PC-9 (cell line): ENCODE results near the gene SLC51A.

ENCODE experiments used
- CTCF ChIP-seq: fragments of 200-600 bp; sonication (generic); conservative IDR thresholded peaks from 2 replicates; pipeline ENCODE4 v1.6.1; 2017; ENCODE audit warnings: mixed run types, antibody characterized with exemption, mild to moderate bottlenecking, moderate library complexity
- EZH2 ChIP-seq: fragments of 200-600 bp; sonication (generic); IDR thresholded peaks from 2 replicates; pipeline ENCODE4 v1.8.0; 2017; ENCODE audit warnings: antibody characterized with exemption, low read depth

GRCh38 chr3:196184881-196185280 lies 31.5 kb upstream of the SLC51A start:
- TF ChIP-seq CTCF = no peak
- TF ChIP-seq EZH2 = no peak
